Kidney epithelial cell (primary cell): ENCODE results near the gene NFIB. TPM values are rescaled to one million over a fixed set of nuclear protein-coding genes. Genes with fewer than 3 reads are reported as not detected.

Source experiments
- DNase-seq: peaks from one replicate; pipeline ENCODE4 v3.0.0-alpha.2; 2010; ENCODE audit warnings: low read depth
- H3K27me3 ChIP-seq: 2 replicates; pipeline ENCODE4 v1.6.0; 2011; ENCODE audit warnings: low read length; ENCODE audit not compliant: control insufficient read depth, insufficient read depth
- H3K36me3 ChIP-seq: 2 replicates; pipeline ENCODE4 v1.5.1; 2011; ENCODE audit warnings: low read length; ENCODE audit not compliant: control insufficient read depth, insufficient read depth
- H3K4me3 ChIP-seq: 2 replicates; pipeline ENCODE4 v1.5.1; 2011; ENCODE audit warnings: low read depth, mild to moderate bottlenecking, control low read depth, low read length
- CTCF ChIP-seq: IDR thresholded peaks from 2 replicates; pipeline ENCODE4 v1.5.1; 2011; ENCODE audit warnings: mild to moderate bottlenecking, moderate library complexity, low read length, control low read depth, inconsistent platforms; ENCODE audit not compliant: insufficient read depth, poor library complexity, severe bottlenecking
- total RNA-seq: library from RNA; depleted of rRNA; stranded (reverse); fragments of >200 nt; gene quantifications from 2 replicates; pipeline ENCODE4 v1.2.3, GENCODE V29; 2015

Gene NFIB
- total RNA-seq, 1 donor from 2014 or later = 3.3 TPM

- no peaks in the 10 kb centered on the region for H3K36me3 ChIP-seq
- H3K27me3 ChIP-seq = no peaks in the 10 kb centered on the region
- no peak overlapping the region for H3K4me3 ChIP-seq
- DNase-seq = no peak
- TF ChIP-seq CTCF = no peak
These were observed 219.4 kb downstream of the NFIB start for GRCh38 chr9:14094491-14094890.

GRCh38 chr9:14092344-14092743 is 221.6 kb downstream of the NFIB start:
- DNase-seq = no peak
- H3K27me3 ChIP-seq = no peaks in the 10 kb centered on the region
- no peak for TF ChIP-seq CTCF
- H3K36me3 ChIP-seq = no peaks in the 10 kb centered on the region
- H3K4me3 ChIP-seq = no peak overlapping the region

GRCh38 chr9:14089051-14089803 is 224.7 kb downstream of the NFIB start:
- no peak overlapping the region for H3K4me3 ChIP-seq
- H3K36me3 ChIP-seq = no peaks in the 10 kb centered on the region
- H3K27me3 ChIP-seq = no peaks in the 10 kb centered on the region
- DNase-seq = no peak
- TF ChIP-seq CTCF = no peak

- no peak for TF ChIP-seq CTCF
- Histone ChIP-seq H3K27me3 (no peaks in the 10 kb centered on the region), H3K36me3 (no peaks in the 10 kb centered on the region), H3K4me3 (no peak overlapping the region)
- DNase-seq = no peak
These were observed 226.4 kb downstream of the NFIB start for GRCh38 chr9:14087576-14087975.

- no peak for TF ChIP-seq CTCF
- no peaks in the 10 kb centered on the region for H3K27me3 ChIP-seq
- H3K4me3 ChIP-seq = no peak overlapping the region
- no peaks in the 10 kb centered on the region for H3K36me3 ChIP-seq
- no peak for DNase-seq
These were observed 227.4 kb downstream of the NFIB start for GRCh38 chr9:14086495-14086894.

- TF ChIP-seq CTCF = no peak
- no peaks in the 10 kb centered on the region for H3K27me3 ChIP-seq
- H3K4me3 ChIP-seq = no peak overlapping the region
- DNase-seq = no peak
- no peaks in the 10 kb centered on the region for H3K36me3 ChIP-seq
These were observed 228.1 kb downstream of the NFIB start for GRCh38 chr9:14085810-14086209.
